Measurements from ENCODE around the gene CCDC107. TPM values are rescaled to one million over a fixed set of nuclear protein-coding genes. Genes with fewer than 3 reads are reported as not detected.
A peak's percentile ranks its signal among the peaks of the same experiment; 100 is the strongest.

The CCDC107 gene
- polyA plus RNA-seq, 2 of the 4 experiments (the other 2 are of a cell fraction) = 13.3 to 20.7 TPM

GRCh38 chr9:35690614-35691333 is 32.7 kb downstream of the CCDC107 start:
- Histone ChIP-seq H3K4me3 (peak overlapping the region; percentile 87), H3K4me2 (peak overlapping the region; percentile 79), H3K27ac (peak overlapping the region; percentile 93 to 99), H3K9me3 (no peaks in the 10 kb centered on the region), H3K4me1 (peaks cover 38% of the 10 kb centered on the region)
- FAIRE-seq = no peak
- 5% methylated on average over 21 of the region's 61 CpGs for WGBS (ENCODE audit: missing lambda C conversion rate)
- ATAC-seq = peak; percentile 60 to 71
- ChIA-PET CTCF (interaction anchor here (1.3 to 32.5 kb wide), 5 partner anchors 8 to 87 kb away, joined by 3 to 758 read pairs (median 62); partner anchors contain the start of genes ARHGEF39, CA9, CCDC107 and CREB3), POLR2A (interaction anchor here (0.6 to 4.3 kb wide), 14 partner anchors 10 to 584 kb away, joined by 3 to 24 read pairs (median 7); partner anchors contain the start of genes ARHGEF39, CA9, CCDC107 and CREB3)
- no peak for TF ChIP-seq SREBF2 (IDR thresholded peaks at IDR 0.05)
- TF ChIP-seq POLR2A (IDR thresholded peaks at IDR 0.05; ENCODE audit: low read length) = 0 out of 2 replicates have a peak, but pooled peaks have one; percentile 30
- no peak for TF ChIP-seq BHLHE40 (IDR thresholded peaks at IDR 0.05; ENCODE audit: low read depth, low read length)
- peak; percentile 36; the same call in 1 of the 2 replicates for TF ChIP-seq PBX3 (IDR thresholded peaks at IDR 0.05)
- TF ChIP-seq SMC3 (IDR thresholded peaks at IDR 0.05) = 0 out of 3 replicates have a peak, but pooled peaks have one; percentile 7
- TF ChIP-seq JUN (IDR thresholded peaks at IDR 0.05) = peak in 1 of 2 experiments; percentile 30; a peak in 1 of 5 replicates
- peak; percentile 68 to 71 for DNase-seq (ENCODE audit: low read depth in 1 of 2, low spot score in 1 of 2)

GRCh38 chr9:35691334-35691650 is 33.2 kb downstream of the CCDC107 start:
- 34% methylated on average over 10 of the region's 10 CpGs for whole genome bisulfite sequencing (ENCODE audit: missing lambda C conversion rate)
- peak; percentile 28 to 44 for ATAC-seq

GRCh38 chr9:35691757-35692301 is 33.7 kb downstream of the CCDC107 start:
- peak overlapping the region; percentile 93 to 99 for H3K27ac ChIP-seq
- H3K4me2 ChIP-seq = peak overlapping the region; percentile 79
- H3K9me3 ChIP-seq = no peaks in the 10 kb centered on the region
- ATAC-seq (no peak), DNase-seq (ENCODE audit: low read depth in 1 of 2, low spot score in 1 of 2) (no peak), FAIRE-seq (no peak)
- H3K4me3 ChIP-seq = no peak overlapping the region
- H3K4me1 ChIP-seq = peaks cover 40% of the 10 kb centered on the region
- TF ChIP-seq PHF8 (IDR thresholded peaks at IDR 0.05; ENCODE audit: borderline replicate concordance, low read depth) (no peak), TFCP2L1 (CRISPR knock-in tag; IDR thresholded peaks at IDR 0.05) (no peak), POLR2AphosphoS2 (conservative IDR thresholded peaks at IDR 0.05; ENCODE audit: low read length) (no peak), ATOH8 (CRISPR knock-in tag; IDR thresholded peaks at IDR 0.05; ENCODE audit: low read depth) (no peak), REST (IDR thresholded peaks at IDR 0.05) (no peak), FOSB (CRISPR knock-in tag; IDR thresholded peaks at IDR 0.05) (no peak), JUN (IDR thresholded peaks at IDR 0.05) (no peak), SREBF2 (IDR thresholded peaks at IDR 0.05) (no peak)
- CTCF ChIA-PET = interaction anchor here (0.7 to 32.5 kb wide), 7 partner anchors 26 to 122 kb away, joined by 3 to 758 read pairs (median 4); partner anchors contain the start of genes ARHGEF39, CA9, CCDC107 and CREB3
- POLR2A ChIA-PET = interaction anchor here (1.5 to 4.3 kb wide), 6 partner anchors 19 to 43 kb away, joined by 5 to 24 read pairs (median 20); partner anchors contain the start of genes ARHGEF39, CA9, CCDC107 and CREB3
- WGBS (ENCODE audit: missing lambda C conversion rate) = 89% methylated on average over 13 of the region's 13 CpGs

More at GRCh38 chr9:35691334-35691650, 33.2 kb downstream of the CCDC107 start:
- POLR2A ChIA-PET = interaction anchor here (0.6 to 4.3 kb wide), 10 partner anchors 11 to 584 kb away, joined by 5 to 24 read pairs (median 16); partner anchors contain the start of genes ARHGEF39, CA9, CCDC107 and CREB3
- TF ChIP-seq PHF8 (IDR thresholded peaks at IDR 0.05; ENCODE audit: borderline replicate concordance, low read depth) (no peak), CEBPB (IDR thresholded peaks at IDR 0.05) (no peak), MAX (IDR thresholded peaks at IDR 0.05) (no peak)
- H3K27ac ChIP-seq = peak overlapping the region; percentile 93 to 99
- H3K4me3 ChIP-seq = peak overlapping the region; percentile 87
- no peaks in the 10 kb centered on the region for H3K9me3 ChIP-seq
- CTCF ChIA-PET = interaction anchor here (1.2 to 32.5 kb wide), 6 partner anchors 8 to 88 kb away, joined by 3 to 758 read pairs (median 33); partner anchors contain the start of genes ARHGEF39, CA9, CCDC107 and CREB3
- DNase-seq (ENCODE audit: low read depth in 1 of 2, low spot score in 1 of 2) (peak in 1 of 2 experiments; percentile 41), FAIRE-seq (no peak)
- peaks cover 41% of the 10 kb centered on the region for H3K4me1 ChIP-seq
- peak overlapping the region; percentile 79 for H3K4me2 ChIP-seq

Data from A549 (cell line).